ENCODE data around the gene TSPYL1. TPM values are rescaled to one million over a fixed set of nuclear protein-coding genes. Genes with fewer than 3 reads are reported as not detected.

The TSPYL1 gene
- total and polyA plus RNA-seq, 9 donors, result 39.2 to 155 (median 99.0) TPM

- no peak overlapping the region for H3K4me3 ChIP-seq
- intact Hi-C loops (cut with DNase I), result no loop called here
- DNase-seq, result no peak
- H3K27ac ChIP-seq, result no peak overlapping the region
- no peaks in the 10 kb centered on the region for H3K36me3 ChIP-seq
- no peaks in the 10 kb centered on the region for H3K27me3 ChIP-seq
- H3K9me3 ChIP-seq, result no peaks in the 10 kb centered on the region
- TF ChIP-seq POLR2A (IDR thresholded peaks at IDR 0.05), result no peak
- TF ChIP-seq CTCF (IDR thresholded peaks at IDR 0.05), result no peak
- no peak for TF ChIP-seq EP300 (IDR thresholded peaks at IDR 0.05)
- peaks cover 2% of the 10 kb centered on the region for H3K4me1 ChIP-seq (ENCODE audit: insufficient read depth)
These were observed 24.9 kb upstream of the TSPYL1 start for GRCh38 chr6:116304538-116305097.

GRCh38 chr6:116301104-116301503, 21.4 kb upstream of the TSPYL1 start:
- H3K9me3 ChIP-seq, result no peaks in the 10 kb centered on the region
- intact Hi-C loops (cut with DNase I), result no loop called here
- WGBS, 3 donors, result 50 to 66% (median 58%) methylated on average over 3 of the region's 3 CpGs
- DNase-seq, result no peak
- H3K36me3 ChIP-seq, result no peaks in the 10 kb centered on the region
- H3K4me3 ChIP-seq, result no peak overlapping the region
- no peak for TF ChIP-seq CTCF (IDR thresholded peaks at IDR 0.05)
- no peak for TF ChIP-seq POLR2A (IDR thresholded peaks at IDR 0.05)
- TF ChIP-seq EP300 (IDR thresholded peaks at IDR 0.05), result no peak
- peaks cover 2% of the 10 kb centered on the region for H3K4me1 ChIP-seq (ENCODE audit: insufficient read depth)
- H3K27ac ChIP-seq, result no peak overlapping the region
- H3K27me3 ChIP-seq, result no peaks in the 10 kb centered on the region

- no peaks in the 10 kb centered on the region for H3K9me3 ChIP-seq
- no peaks in the 10 kb centered on the region for H3K27me3 ChIP-seq
- no peak overlapping the region for H3K27ac ChIP-seq
- no peak overlapping the region for H3K4me3 ChIP-seq
- no peak for DNase-seq
- no peaks in the 10 kb centered on the region for H3K36me3 ChIP-seq
- TF ChIP-seq CTCF (IDR thresholded peaks at IDR 0.05), result no peak
- TF ChIP-seq EP300 (IDR thresholded peaks at IDR 0.05), result no peak
- TF ChIP-seq POLR2A (IDR thresholded peaks at IDR 0.05), result no peak
- peaks cover 2% of the 10 kb centered on the region for H3K4me1 ChIP-seq (ENCODE audit: insufficient read depth)
- intact Hi-C loops (cut with DNase I), result no loop called here
- 44 to 58% (median 47%) methylated on average over 1 of the region's 1 CpG for WGBS, 3 donors
These were observed 20.8 kb upstream of the TSPYL1 start for GRCh38 chr6:116300566-116300965.

- DNase-seq, result no peak
- Histone ChIP-seq H3K27ac (no peak overlapping the region), H3K4me3 (no peak overlapping the region), H3K4me1 (ENCODE audit: insufficient read depth) (peaks cover 2% of the 10 kb centered on the region), H3K27me3 (no peaks in the 10 kb centered on the region), H3K9me3 (no peaks in the 10 kb centered on the region), H3K36me3 (no peaks in the 10 kb centered on the region)
- intact Hi-C loops (cut with DNase I), result no loop called here
- no peak for TF ChIP-seq CTCF (IDR thresholded peaks at IDR 0.05)
- TF ChIP-seq POLR2A (IDR thresholded peaks at IDR 0.05), result no peak
- no peak for TF ChIP-seq EP300 (IDR thresholded peaks at IDR 0.05)
These were observed 19.2 kb upstream of the TSPYL1 start for GRCh38 chr6:116298973-116299372.

Measured in ovary (tissue), 9 donors.